SU-DHL-6 (cell line): ENCODE measurements around the gene RARB.

Source experiments
- H2AFZ ChIP-seq: fragments of 200-600 bp; sonication (generic); 2 replicates; pipeline ENCODE4 v1.6.1; 2014; ENCODE audit warnings: low read depth, mild to moderate bottlenecking, moderate library complexity, mixed read lengths, antibody characterized with exemption, low read length; ENCODE audit not compliant: severe bottlenecking
- H3F3A ChIP-seq: fragments of 200-600 bp; shearing (Covaris generic); 2 replicates; pipeline ENCODE4 v1.6.0; 2016; ENCODE audit warnings: antibody characterized with exemption, mild to moderate bottlenecking; ENCODE audit not compliant: insufficient read depth
- H3K27ac ChIP-seq: fragments of 200-600 bp; sonication (generic); 2 replicates; pipeline ENCODE4 v1.5.1; 2016; ENCODE audit warnings: low read depth, mild to moderate bottlenecking, low read length, moderate library complexity, mixed read lengths
- H3K27me3 ChIP-seq: fragments of 200-600 bp; sonication (generic), shearing (Covaris generic); 2 replicates; pipeline ENCODE4 v1.6.0; 2014; ENCODE audit warnings: mild to moderate bottlenecking, low read length
- H3K36me3 ChIP-seq: fragments of 200-600 bp; sonication (generic); 2 replicates; pipeline ENCODE4 v1.6.1; 2014; ENCODE audit warnings: mild to moderate bottlenecking, low read length, mixed read lengths
- H3K4me2 ChIP-seq: fragments of 300-600, 200-600 bp; shearing (Covaris generic), sonication (generic); 2 replicates; pipeline ENCODE4 v1.6.0; 2014; ENCODE audit warnings: low read length, low read depth, mild to moderate bottlenecking; ENCODE audit not compliant: poor library complexity, severe bottlenecking
- H3K4me3 ChIP-seq: fragments of 200-600 bp; sonication (generic); 2 replicates; pipeline ENCODE4 v1.5.1; 2014; ENCODE audit warnings: antibody characterized with exemption, low read length, mild to moderate bottlenecking, mixed read lengths; ENCODE audit not compliant: insufficient read depth, poor library complexity, severe bottlenecking
- H3K79me2 ChIP-seq: fragments of 200-600 bp; sonication (generic); 2 replicates; pipeline ENCODE4 v1.6.1; 2014; ENCODE audit warnings: mild to moderate bottlenecking, low read length, moderate library complexity; ENCODE audit not compliant: insufficient read depth
- H3K9ac ChIP-seq: fragments of 200-600 bp; sonication (generic); 2 replicates; pipeline ENCODE4 v1.7.0; 2014; ENCODE audit warnings: mild to moderate bottlenecking, low read length
- H3K9me2 ChIP-seq: fragments of 200-600 bp; sonication (generic); replicated peaks from 2 replicates; pipeline ENCODE4 v1.6.1; 2014; ENCODE audit warnings: low read length; ENCODE audit not compliant: insufficient read depth
- H3K9me3 ChIP-seq: fragments of 200-600 bp; sonication (generic); 2 replicates; pipeline ENCODE4 v1.6.1; 2014; ENCODE audit warnings: low read length, mixed read lengths; ENCODE audit not compliant: insufficient read depth
- H4K20me1 ChIP-seq: fragments of 200-600 bp; sonication (generic); 2 replicates; pipeline ENCODE4 v1.6.1; 2014; ENCODE audit warnings: low read depth, mild to moderate bottlenecking, antibody characterized with exemption, low read length, moderate library complexity, mixed read lengths
- EZH2phosphoT487 ChIP-seq: fragments of 200-600 bp; sonication (generic), shearing (Covaris generic); conservative IDR thresholded peaks from 2 replicates; pipeline ENCODE4 v1.6.1; 2018; ENCODE audit warnings: mild to moderate bottlenecking, antibody characterized with exemption, low read length, moderate library complexity, mixed read lengths
- TF ChIP-seq, protein P1 (sequence below): fragments of 200-600 bp; sonication (generic); IDR thresholded peaks from one replicate; pipeline ENCODE4 v1.5.1; 2017; ENCODE audit warnings: antibody characterized with exemption, mild to moderate bottlenecking, low read length, moderate library complexity; ENCODE audit not compliant: insufficient read depth, poor library complexity, severe bottlenecking

Gene RARB

GRCh38 chr3:25400587-25400986, 27.5 kb upstream of the RARB start:
- no peak overlapping the region for H3K27ac ChIP-seq
- no peaks in the 10 kb centered on the region for H3K36me3 ChIP-seq
- no peaks in the 10 kb centered on the region for H4K20me1 ChIP-seq
- H3K9me3 ChIP-seq = no peaks in the 10 kb centered on the region
- TF ChIP-seq, protein P1, sequence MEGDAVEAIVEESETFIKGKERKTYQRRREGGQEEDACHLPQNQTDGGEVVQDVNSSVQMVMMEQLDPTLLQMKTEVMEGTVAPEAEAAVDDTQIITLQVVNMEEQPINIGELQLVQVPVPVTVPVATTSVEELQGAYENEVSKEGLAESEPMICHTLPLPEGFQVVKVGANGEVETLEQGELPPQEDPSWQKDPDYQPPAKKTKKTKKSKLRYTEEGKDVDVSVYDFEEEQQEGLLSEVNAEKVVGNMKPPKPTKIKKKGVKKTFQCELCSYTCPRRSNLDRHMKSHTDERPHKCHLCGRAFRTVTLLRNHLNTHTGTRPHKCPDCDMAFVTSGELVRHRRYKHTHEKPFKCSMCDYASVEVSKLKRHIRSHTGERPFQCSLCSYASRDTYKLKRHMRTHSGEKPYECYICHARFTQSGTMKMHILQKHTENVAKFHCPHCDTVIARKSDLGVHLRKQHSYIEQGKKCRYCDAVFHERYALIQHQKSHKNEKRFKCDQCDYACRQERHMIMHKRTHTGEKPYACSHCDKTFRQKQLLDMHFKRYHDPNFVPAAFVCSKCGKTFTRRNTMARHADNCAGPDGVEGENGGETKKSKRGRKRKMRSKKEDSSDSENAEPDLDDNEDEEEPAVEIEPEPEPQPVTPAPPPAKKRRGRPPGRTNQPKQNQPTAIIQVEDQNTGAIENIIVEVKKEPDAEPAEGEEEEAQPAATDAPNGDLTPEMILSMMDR = no peak
- no peak for TF ChIP-seq EZH2phosphoT487
- no peaks in the 10 kb centered on the region for H3K9me2 ChIP-seq
- H3K9ac ChIP-seq = no peak overlapping the region
- H3K4me2 ChIP-seq = no peak overlapping the region
- no peak overlapping the region for H3K4me3 ChIP-seq
- H2AFZ ChIP-seq = no peak overlapping the region
- no peaks in the 10 kb centered on the region for H3K79me2 ChIP-seq
- no peaks in the 10 kb centered on the region for H3K27me3 ChIP-seq
- no peaks in the 10 kb centered on the region for H3F3A ChIP-seq

GRCh38 chr3:25403968-25404367, 24.1 kb upstream of the RARB start:
- Histone ChIP-seq H3K9ac (no peak overlapping the region), H3K4me2 (no peak overlapping the region), H3K4me3 (no peak overlapping the region), H2AFZ (no peak overlapping the region), H3K79me2 (no peaks in the 10 kb centered on the region), H3K27me3 (no peaks in the 10 kb centered on the region), H3K9me3 (no peaks in the 10 kb centered on the region), H3K9me2 (no peaks in the 10 kb centered on the region), H3K27ac (no peak overlapping the region), H3F3A (no peaks in the 10 kb centered on the region), H4K20me1 (no peaks in the 10 kb centered on the region), H3K36me3 (no peaks in the 10 kb centered on the region)
- TF ChIP-seq EZH2phosphoT487 = no peak
- TF ChIP-seq, protein P1 = no peak

GRCh38 chr3:25404569-25404968, 23.5 kb upstream of the RARB start:
- Histone ChIP-seq H3K9ac (no peak overlapping the region), H3K79me2 (no peaks in the 10 kb centered on the region), H3K4me3 (no peak overlapping the region), H3K36me3 (no peaks in the 10 kb centered on the region), H3K9me3 (no peaks in the 10 kb centered on the region), H3K4me2 (no peak overlapping the region), H3K27me3 (no peaks in the 10 kb centered on the region), H3K27ac (no peak overlapping the region), H3K9me2 (no peaks in the 10 kb centered on the region), H2AFZ (no peak overlapping the region), H3F3A (no peaks in the 10 kb centered on the region), H4K20me1 (no peaks in the 10 kb centered on the region)
- TF ChIP-seq, protein P1 = no peak
- TF ChIP-seq EZH2phosphoT487 = no peak
